Urinary bladder (tissue), 4 donors: ENCODE results near the gene BAIAP2L2. TPM values are rescaled to one million over a fixed set of nuclear protein-coding genes. Genes with fewer than 3 reads are reported as not detected.

Source experiments
- DNase-seq: peaks from one replicate; pipeline ENCODE4 v3.0.0-alpha.2; 2015; ENCODE audit errors: extremely low spot score
- H3K27ac ChIP-seq: one replicate; pipeline ENCODE4 v1.5.1; 2013; ENCODE audit warnings: low read depth, mild to moderate bottlenecking, moderate library complexity
- H3K36me3 ChIP-seq: one replicate; pipeline ENCODE4 v1.6.1; 2013; ENCODE audit warnings: mild to moderate bottlenecking, moderate library complexity; ENCODE audit not compliant: insufficient read depth
- H3K4me1 ChIP-seq: one replicate; pipeline ENCODE4 v1.6.1; 2013; ENCODE audit warnings: mild to moderate bottlenecking, moderate library complexity; ENCODE audit not compliant: insufficient read depth
- H3K4me3 ChIP-seq: one replicate; pipeline ENCODE4 v1.5.1; 2013; ENCODE audit warnings: low read depth, low read length
- WGBS: extraction: QIAGEN DNeasy Blood & Tissue Kit; methylation state at CpG from one replicate; pipeline ENCODE4 v1.1.7; 2013; 5-methylcytosine and 5-hydroxymethylcytosine counted together
- polyA plus RNA-seq: library from polyadenylated mRNA; stranded (reverse); fragments of 200-250 nt; gene quantifications from one replicate; pipeline ENCODE4 v1.2.3, GENCODE V29; 2013
- total RNA-seq: library from RNA; depleted of rRNA; stranded (reverse); fragments of >200 nt; gene quantifications from one replicate; pipeline ENCODE4 v1.2.3, GENCODE V29; 2014
- donor health status: healthy with polysubstance abuse.
- donor health status: healthy.

BAIAP2L2 gene
- total and polyA plus RNA-seq, 2 donors: 0.42 TPM; not detected in 1

DNA sequence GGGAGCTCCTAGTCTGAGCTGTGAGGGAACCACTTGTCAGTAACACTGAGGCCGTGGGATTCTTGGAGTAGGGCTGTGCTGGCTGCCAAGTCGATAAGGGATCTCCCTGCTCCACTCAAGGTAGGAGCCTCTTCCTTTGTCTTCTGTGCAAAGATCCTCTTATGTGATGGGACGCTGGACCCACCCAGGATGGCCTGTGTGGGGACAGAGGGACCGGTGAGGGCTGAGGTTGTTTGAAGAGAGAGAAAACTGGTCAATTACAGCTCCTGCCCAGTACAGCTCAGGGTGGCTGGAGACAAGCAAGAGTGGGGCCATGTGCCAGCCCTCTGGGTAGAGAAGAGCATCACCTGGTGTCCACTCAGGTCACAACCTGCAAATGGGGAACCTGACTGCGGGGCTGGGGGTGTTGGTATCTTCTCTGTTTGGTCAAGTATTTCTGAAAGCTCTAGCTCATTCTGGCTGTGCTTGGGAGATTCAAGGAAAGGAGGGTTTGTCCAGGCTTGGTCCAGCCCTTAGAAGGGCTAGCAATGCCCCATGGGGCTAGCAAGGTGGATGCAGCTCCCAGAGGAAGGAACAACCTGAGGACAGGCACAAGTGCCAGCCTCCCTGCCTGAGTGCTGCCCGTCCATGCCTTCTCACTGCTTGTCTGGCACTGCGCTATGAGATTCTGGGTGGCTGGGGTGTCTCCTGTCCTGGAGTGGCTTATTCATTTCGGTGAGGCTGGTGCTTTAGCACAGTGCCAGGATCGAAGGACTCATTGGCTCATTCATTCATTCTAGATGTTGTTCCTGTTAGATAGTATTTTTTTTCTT is 27.6 kb upstream of the BAIAP2L2 start:
- Histone ChIP-seq H3K4me3 (no peak overlapping the region), H3K27ac (no peak overlapping the region), H3K4me1 (no peaks in the 10 kb centered on the region), H3K36me3 (no peaks in the 10 kb centered on the region)
- DNase-seq: no peak
- WGBS: 94% methylated on average over 9 of the region's 9 CpGs

DNA sequence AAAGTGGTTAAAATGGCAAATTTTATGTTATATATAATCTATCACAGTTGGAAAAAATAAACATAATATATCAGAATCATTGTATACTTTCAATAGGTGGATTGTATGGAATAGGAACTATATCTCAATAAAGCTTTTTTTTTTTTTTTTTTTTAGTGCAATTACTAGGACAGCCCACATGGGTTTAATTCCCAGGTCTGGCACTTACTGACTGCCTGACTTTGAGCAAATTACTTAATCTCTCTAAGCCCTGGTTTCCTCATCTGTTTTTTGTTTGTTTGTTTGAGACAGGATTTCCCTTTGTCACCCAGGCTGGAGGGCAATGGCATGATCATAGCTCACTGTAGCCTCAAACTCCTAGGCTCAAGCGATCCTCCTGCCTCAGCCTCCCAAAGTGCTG is 26.1 kb upstream of the BAIAP2L2 start:
- 98% methylated on average over 1 of the region's 1 CpG for WGBS
- no peak for DNase-seq
- Histone ChIP-seq H3K27ac (no peak overlapping the region), H3K4me3 (no peak overlapping the region), H3K4me1 (no peaks in the 10 kb centered on the region), H3K36me3 (no peaks in the 10 kb centered on the region)

DNA sequence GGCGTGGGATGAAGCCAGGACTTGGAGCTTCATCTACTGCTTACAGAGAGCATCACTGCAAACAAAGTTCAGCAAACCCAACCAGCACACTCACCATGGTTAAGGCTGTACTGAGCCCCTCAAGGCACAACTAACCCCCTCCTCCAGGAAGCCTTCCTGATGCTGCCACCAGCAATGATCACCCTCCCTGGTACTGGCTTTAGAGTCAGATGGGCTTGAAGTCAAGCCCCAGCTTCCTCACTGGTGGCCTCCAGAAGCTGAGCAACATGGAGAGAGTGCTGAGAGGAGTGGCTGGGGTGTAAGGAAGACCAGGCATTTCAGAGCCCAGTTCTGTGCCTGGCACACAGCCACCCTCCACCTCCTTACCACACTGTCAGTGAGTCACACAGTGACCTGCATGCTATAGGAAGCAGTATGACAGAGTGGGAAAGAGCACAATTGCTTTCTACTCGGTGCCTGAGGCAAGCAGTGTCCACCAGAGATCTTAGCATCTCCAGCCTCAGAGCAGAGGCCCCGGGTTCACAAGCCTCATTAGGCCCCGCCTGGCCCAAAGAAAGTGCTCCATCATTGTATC is 24.7 kb upstream of the BAIAP2L2 start:
- no peak for DNase-seq
- Histone ChIP-seq H3K4me3 (no peak overlapping the region), H3K4me1 (no peaks in the 10 kb centered on the region), H3K36me3 (no peaks in the 10 kb centered on the region), H3K27ac (no peak overlapping the region)
- 83% methylated on average over 4 of the region's 4 CpGs for WGBS

DNA sequence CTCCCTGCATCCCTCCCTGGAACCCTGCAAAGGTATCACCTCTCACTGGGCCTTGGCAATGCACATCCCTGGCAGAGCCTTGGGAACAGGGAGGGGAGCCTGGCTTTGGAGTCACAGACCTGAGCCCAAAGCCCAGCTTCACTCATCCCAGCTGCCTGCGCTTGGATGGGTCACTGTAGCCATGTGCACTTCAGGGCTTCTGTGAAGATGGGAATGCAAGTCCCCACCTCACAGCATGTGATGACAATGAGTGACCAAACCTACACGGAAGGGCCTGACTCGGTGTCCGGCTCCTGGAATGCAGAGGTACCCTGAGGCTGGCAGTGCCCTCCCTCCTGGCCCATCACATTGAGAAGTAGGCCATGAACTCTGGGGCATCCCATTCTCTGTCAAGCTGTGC is 22.8 kb upstream of the BAIAP2L2 start:
- no peaks in the 10 kb centered on the region for H3K36me3 ChIP-seq
- 92% methylated on average over 4 of the region's 4 CpGs for WGBS
- no peak for DNase-seq
- no peak overlapping the region for H3K27ac ChIP-seq
- no peak overlapping the region for H3K4me3 ChIP-seq
- H3K4me1 ChIP-seq: no peaks in the 10 kb centered on the region

DNA sequence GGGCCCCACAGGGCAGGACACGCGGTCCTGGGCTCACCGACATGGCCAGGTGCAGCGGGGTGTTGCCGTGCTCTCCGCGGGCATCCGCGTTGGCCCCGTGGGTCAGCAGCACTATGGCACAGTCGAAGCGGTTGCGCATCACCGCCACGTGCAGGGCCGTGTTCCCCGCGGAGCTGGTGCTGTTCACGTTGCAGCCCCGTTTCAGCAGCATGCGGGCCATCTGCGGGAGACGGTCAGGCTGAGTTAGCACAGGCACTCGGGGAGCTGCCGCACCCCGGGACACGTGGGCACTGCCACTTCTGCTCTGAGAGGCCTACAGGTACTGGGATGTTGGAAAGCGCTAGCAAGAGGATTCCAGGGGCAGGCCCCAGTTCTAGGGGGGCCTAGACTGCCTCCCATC is 22.3 kb upstream of the BAIAP2L2 start:
- H3K27ac ChIP-seq: no peak overlapping the region
- 90% methylated on average over 28 of the region's 28 CpGs for WGBS
- H3K36me3 ChIP-seq: no peaks in the 10 kb centered on the region
- no peak for DNase-seq
- no peak overlapping the region for H3K4me3 ChIP-seq
- no peaks in the 10 kb centered on the region for H3K4me1 ChIP-seq

DNA sequence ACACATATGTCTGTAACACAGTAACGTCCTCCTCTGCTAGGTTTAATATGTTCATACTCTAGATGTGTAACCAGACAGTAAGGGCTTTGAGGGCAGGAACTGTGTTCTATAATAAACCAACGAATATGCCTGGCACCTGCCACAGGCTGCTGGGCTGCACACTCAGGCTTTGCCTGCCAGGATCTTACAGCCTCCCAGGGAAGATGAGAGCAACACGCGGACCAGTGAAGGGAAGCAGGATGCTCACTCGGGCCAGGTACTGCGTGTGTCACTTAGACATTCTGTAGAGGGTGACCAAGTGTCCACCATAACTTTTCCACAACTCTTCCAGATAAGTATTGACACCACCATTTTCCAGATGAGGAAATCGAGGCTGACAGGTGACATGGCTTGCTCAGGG is 21.7 kb upstream of the BAIAP2L2 start:
- Histone ChIP-seq H3K4me1 (no peaks in the 10 kb centered on the region), H3K4me3 (no peak overlapping the region), H3K27ac (no peak overlapping the region), H3K36me3 (no peaks in the 10 kb centered on the region)
- no peak for DNase-seq
- 94% methylated on average over 7 of the region's 7 CpGs for WGBS

DNA sequence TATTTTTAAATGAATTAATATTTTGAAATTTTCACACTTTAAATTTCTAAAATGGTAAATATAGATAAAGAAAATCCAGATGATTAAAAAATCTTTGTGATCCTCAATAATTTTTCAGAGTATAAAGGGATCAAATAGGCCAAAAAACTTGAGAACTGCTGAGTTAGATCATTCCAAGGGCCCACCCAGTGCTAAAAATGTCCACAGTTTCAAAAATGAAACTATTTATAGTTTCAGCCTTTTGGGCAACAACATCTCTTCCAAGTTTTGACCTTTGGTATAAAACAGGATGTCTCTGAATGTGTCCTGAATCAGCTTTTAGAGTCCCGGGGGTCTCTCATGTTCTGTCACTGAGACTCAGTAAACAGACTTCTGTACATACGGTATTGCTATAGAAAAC is 20.9 kb upstream of the BAIAP2L2 start:
- H3K36me3 ChIP-seq: no peaks in the 10 kb centered on the region
- DNase-seq: no peak
- 51% methylated on average over 2 of the region's 2 CpGs for WGBS
- no peak overlapping the region for H3K27ac ChIP-seq
- no peaks in the 10 kb centered on the region for H3K4me1 ChIP-seq
- no peak overlapping the region for H3K4me3 ChIP-seq

DNA sequence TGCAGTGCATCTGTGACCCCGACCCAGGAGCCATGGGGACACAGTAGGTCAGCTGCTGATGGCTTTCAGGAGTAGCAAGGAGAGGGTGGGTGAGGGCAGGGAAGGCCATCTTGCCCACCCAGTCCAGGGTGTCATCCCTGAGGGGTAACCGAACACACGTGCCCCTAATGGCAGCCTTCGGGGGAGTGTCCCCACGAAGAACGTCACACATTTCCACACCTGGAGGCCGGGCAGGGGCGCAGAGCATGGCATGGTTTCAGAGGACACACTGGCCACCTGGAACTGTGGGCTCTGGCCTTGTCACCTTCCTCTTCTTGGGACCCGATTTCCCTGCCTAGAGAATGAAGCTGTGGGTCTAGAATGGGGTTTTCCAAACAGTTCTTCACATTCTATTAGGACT is 19.4 kb upstream of the BAIAP2L2 start:
- Histone ChIP-seq H3K27ac (no peak overlapping the region), H3K36me3 (no peaks in the 10 kb centered on the region), H3K4me1 (no peaks in the 10 kb centered on the region), H3K4me3 (no peak overlapping the region)
- WGBS: 82% methylated on average over 9 of the region's 9 CpGs
- no peak for DNase-seq

DNA sequence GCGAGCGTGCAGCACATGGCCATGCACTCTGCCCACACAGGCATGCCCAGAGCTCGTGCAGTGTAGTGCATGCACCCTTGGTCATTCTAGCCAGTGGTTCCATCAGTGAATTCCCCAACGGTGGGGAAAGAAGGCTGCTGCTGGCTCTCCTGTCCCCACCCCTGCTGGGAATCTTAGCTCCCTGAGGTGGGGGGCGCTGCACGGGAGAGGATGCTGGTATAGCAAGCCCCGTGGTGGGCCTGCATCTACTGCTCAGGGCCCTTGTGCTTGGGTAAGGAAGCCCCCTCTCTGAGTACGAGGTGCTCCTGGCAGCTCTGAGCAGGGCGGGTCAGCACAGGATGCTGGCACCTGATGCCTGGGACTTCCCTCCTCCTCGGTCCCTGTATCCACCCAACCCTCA is 18.5 kb upstream of the BAIAP2L2 start:
- H3K36me3 ChIP-seq: no peaks in the 10 kb centered on the region
- no peak overlapping the region for H3K4me3 ChIP-seq
- H3K27ac ChIP-seq: no peak overlapping the region
- H3K4me1 ChIP-seq: no peaks in the 10 kb centered on the region
- no peak for DNase-seq
- 85% methylated on average over 10 of the region's 10 CpGs for WGBS

DNA sequence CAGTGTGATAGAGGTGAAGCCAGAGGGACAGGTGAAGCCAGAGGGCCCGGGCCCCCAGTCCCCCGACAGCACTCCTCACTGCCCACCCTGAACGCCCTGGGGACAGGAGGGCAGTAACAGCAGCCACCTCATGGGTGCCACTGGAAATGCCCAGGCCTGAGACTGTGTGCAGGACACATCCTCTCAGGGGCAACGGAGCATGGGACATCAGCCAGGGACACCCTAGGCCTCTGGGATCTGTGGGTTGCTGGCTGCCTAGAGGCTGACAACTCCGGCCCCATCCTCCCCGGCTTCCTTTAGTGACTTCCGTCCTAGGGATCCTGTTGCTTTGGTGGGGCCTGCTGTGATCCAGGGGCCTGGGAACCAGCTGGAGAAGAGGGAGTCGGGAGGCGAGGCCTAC is 17.4 kb upstream of the BAIAP2L2 start:
- no peak for DNase-seq
- H3K4me3 ChIP-seq: no peak overlapping the region
- no peaks in the 10 kb centered on the region for H3K4me1 ChIP-seq
- no peaks in the 10 kb centered on the region for H3K36me3 ChIP-seq
- H3K27ac ChIP-seq: no peak overlapping the region
- WGBS: 91% methylated on average over 9 of the region's 9 CpGs

DNA sequence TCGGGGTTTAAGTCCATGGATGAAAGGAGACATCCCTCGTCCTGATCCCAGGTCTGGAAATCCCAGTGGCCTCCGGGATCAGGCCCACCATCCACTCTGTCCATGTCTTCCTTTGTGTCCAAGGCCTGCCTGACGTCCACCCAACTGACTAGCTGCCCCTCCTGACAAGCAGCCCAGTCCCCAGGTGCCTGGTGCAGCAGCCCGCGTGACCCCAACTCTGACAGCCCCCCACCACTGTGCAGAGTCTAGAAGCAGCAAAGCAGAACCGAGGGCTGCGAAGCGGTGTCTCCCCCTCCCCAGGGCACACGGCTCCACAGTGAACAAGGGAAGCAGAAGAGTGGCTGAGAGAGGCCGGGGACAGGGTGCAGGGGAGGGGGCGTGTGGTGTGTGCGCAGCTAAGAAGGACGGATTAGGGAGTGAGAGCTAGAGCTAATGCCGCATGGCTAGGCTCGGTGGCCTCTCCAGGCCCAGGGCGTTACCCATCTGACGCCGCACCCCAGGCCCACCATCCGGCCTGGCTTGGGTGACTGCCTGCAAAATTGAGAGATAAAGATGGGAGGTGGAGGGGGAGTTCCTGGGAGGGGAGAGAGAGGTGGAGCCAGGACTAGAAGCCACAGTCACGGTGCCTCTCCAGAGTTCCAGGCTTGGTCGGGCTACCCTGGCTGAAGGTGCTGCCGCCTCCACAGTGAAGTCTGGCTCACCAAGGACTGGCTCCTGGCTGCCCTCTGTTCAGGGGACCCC is 16.6 kb upstream of the BAIAP2L2 start:
- Histone ChIP-seq H3K27ac (no peak overlapping the region), H3K4me1 (no peaks in the 10 kb centered on the region), H3K36me3 (no peaks in the 10 kb centered on the region), H3K4me3 (no peak overlapping the region)
- 81% methylated on average over 23 of the region's 23 CpGs for WGBS
- no peak for DNase-seq

DNA sequence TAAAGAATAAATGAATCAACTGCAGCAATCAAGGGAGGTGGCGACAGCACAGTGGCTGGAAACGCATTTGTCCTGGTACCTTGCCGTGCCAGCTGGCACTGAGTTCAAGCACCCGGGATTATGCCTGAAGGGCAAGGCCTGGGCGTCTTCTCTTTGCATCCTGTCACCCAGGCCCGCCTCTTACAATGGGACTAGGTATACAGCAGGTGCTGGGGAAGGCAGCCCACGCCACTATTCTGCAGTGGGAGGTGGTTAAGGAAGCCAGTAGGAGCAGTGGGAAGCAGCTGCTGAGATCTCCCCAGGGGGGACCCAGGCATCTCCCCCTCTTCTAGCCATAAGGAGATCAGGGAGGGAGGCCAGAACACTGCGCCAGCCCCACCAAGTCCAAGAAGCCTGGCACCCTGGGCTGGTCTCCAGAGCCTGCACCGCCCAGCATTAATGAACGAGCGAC is 15.3 kb upstream of the BAIAP2L2 start:
- H3K27ac ChIP-seq: no peak overlapping the region
- H3K4me1 ChIP-seq: no peaks in the 10 kb centered on the region
- H3K36me3 ChIP-seq: no peaks in the 10 kb centered on the region
- DNase-seq: no peak
- WGBS: 88% methylated on average over 11 of the region's 11 CpGs
- no peak overlapping the region for H3K4me3 ChIP-seq

DNA sequence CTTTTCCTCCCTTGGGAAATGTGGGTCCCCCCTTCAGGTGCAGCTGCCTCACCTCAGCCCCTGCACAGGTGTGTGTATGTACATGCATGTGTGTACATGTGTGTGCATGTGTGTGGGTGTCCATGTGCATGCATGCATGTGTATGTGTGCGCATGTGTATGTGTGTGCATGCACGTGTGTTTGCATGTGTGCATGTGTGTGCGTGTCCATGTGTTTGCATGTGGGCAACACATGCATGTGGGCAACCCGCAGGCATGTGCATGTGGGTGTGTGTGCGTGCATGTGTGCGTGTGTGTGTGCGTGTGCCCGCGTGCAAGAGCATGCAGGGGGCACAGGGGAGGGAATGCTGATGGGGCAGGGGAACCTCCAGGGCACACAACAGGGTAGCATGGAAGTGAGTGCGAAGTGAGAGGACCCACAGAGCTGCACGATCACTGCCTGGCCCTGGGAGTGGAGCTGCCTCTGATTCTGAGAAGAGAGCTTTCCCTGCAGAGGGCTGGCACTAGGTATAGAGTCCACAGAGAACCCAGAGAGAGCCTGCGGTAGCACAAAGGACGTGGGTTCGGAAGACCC is 14.6 kb upstream of the BAIAP2L2 start:
- no peak overlapping the region for H3K27ac ChIP-seq
- H3K4me3 ChIP-seq: no peak overlapping the region
- H3K4me1 ChIP-seq: no peaks in the 10 kb centered on the region
- no peak for DNase-seq
- WGBS: 96% methylated on average over 14 of the region's 14 CpGs
- no peaks in the 10 kb centered on the region for H3K36me3 ChIP-seq
